ENCODE measurements around the gene PDGFRB. TPM values are rescaled to one million over a fixed set of nuclear protein-coding genes. Genes with fewer than 3 reads are reported as not detected.

The PDGFRB gene
- total and polyA plus RNA-seq, 9 of the 15 experiments (the other 6 are each of a cell fraction or from before 2014, with no cell fraction given): 0.01 to 1.5 (median 0.09) TPM; not detected in 3

DNA sequence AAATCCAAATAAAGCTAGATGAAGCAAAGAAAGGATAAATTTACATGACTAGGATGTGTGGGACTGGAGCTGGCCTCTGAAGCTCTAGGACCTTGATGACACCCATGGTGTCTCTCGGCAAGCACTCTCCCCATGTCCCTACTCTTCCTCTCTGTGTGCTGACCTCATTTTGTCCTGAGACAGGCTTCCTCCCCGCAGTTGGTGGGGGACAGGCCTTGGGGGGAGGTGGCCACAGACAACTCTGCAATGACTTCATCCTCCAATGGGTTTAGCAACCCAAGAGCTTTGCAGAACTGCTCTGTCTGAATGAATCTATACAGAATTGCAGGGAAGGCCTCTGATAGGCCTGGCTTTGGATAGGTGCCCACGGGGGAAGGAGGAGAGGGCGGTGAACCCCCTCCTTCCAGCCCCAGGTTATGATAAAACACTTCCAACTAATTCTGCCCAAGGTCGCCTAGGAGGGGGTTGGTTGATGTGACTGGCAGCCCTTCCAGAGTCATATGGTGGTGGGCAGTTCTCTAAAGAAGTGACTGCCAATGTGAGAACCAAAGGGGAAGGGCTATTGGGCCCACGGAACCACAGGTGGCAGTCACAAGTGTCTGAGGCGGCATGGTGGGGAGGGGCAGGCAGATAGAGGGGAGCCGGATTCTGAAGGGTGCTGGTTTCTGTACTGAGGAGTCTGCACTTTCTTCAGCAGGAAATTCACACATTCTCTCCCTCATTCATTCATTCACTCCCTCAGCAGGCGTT lies 40.3 kb upstream of the PDGFRB start:
- in situ Hi-C loops (cut with MboI): no loop called here
- intact Hi-C loops (cut with micrococcal nuclease): no loop called here
- Histone ChIP-seq H3K27ac (ENCODE audit: extremely low read depth, low read depth, low read length) (no peak overlapping the region), H3K79me2 (ENCODE audit: control insufficient read depth, insufficient read depth, low read length) (no peaks in the 10 kb centered on the region), H3K36me3 (ENCODE audit: control insufficient read depth, insufficient read depth, low read length) (no peaks in the 10 kb centered on the region), H3K27me3 (ENCODE audit: control insufficient read depth in 2 of 2, insufficient read depth in 2 of 2, low read length in 2 of 2) (peaks cover 37 to 82% of the 10 kb centered on the region in 2 experiments), H3K9ac (ENCODE audit: insufficient read depth in 1 of 2, low read depth in 2 of 2, low read length in 2 of 2) (no peak overlapping the region), H3K9me1 (ENCODE audit: control insufficient read depth, insufficient read depth, low read length) (no peaks in the 10 kb centered on the region), H3K9me3 (replicated peaks; ENCODE audit: control insufficient read depth, insufficient read depth, low read depth, low read length) (no peaks in the 10 kb centered on the region), H2AFZ (ENCODE audit: low read depth, low read length) (no peak overlapping the region), H3K4me1 (replicated peaks in 1 of 2; ENCODE audit: control insufficient read depth in 2 of 2, insufficient read depth in 2 of 2, low read length in 2 of 2) (peaks cover 0 to 6% of the 10 kb centered on the region in 2 experiments; a peak in 1 of 5 replicates), H4K20me1 (replicated peaks; ENCODE audit: control insufficient read depth, insufficient read depth, low read length) (0 out of 2 replicates have a peak, but pooled peaks cover 7% of the 10 kb centered on the region), H3K4me3 (no peak overlapping the region), H3K4me2 (ENCODE audit: insufficient read depth, low read length) (no peak overlapping the region)
- POLR2A ChIA-PET: interaction anchor here (0.5 to 1.6 kb wide), 3 partner anchors 9 to 243 kb away, joined by 3 to 4 read pairs (median 3); no protein-coding TSS in a partner anchor
- FAIRE-seq (no peak), ATAC-seq (no peak), DNase-seq (ENCODE audit: extremely low read depth in 1 of 4, low spot score in 3 of 4) (no peak)
- peak; percentile 47; the same call in 1 of the 2 replicates for TF ChIP-seq ZNF24 (IDR thresholded peaks at IDR 0.05)
- TF ChIP-seq, protein P1, sequence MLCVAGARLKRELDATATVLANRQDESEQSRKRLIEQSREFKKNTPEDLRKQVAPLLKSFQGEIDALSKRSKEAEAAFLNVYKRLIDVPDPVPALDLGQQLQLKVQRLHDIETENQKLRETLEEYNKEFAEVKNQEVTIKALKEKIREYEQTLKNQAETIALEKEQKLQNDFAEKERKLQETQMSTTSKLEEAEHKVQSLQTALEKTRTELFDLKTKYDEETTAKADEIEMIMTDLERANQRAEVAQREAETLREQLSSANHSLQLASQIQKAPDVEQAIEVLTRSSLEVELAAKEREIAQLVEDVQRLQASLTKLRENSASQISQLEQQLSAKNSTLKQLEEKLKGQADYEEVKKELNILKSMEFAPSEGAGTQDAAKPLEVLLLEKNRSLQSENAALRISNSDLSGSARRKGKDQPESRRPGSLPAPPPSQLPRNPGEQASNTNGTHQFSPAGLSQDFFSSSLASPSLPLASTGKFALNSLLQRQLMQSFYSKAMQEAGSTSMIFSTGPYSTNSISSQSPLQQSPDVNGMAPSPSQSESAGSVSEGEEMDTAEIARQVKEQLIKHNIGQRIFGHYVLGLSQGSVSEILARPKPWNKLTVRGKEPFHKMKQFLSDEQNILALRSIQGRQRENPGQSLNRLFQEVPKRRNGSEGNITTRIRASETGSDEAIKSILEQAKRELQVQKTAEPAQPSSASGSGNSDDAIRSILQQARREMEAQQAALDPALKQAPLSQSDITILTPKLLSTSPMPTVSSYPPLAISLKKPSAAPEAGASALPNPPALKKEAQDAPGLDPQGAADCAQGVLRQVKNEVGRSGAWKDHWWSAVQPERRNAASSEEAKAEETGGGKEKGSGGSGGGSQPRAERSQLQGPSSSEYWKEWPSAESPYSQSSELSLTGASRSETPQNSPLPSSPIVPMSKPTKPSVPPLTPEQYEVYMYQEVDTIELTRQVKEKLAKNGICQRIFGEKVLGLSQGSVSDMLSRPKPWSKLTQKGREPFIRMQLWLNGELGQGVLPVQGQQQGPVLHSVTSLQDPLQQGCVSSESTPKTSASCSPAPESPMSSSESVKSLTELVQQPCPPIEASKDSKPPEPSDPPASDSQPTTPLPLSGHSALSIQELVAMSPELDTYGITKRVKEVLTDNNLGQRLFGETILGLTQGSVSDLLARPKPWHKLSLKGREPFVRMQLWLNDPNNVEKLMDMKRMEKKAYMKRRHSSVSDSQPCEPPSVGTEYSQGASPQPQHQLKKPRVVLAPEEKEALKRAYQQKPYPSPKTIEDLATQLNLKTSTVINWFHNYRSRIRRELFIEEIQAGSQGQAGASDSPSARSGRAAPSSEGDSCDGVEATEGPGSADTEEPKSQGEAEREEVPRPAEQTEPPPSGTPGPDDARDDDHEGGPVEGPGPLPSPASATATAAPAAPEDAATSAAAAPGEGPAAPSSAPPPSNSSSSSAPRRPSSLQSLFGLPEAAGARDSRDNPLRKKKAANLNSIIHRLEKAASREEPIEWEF (CRISPR knock-in tag; IDR thresholded peaks at IDR 0.05): no peak
- BruUV-seq (replicated peaks): no TSS peak
- 2% methylated on average over 9 of the region's 9 CpGs for WGBS (ENCODE audit: insufficient coverage, low coverage, missing lambda C conversion rate)
- CTCF ChIA-PET (ENCODE audit: low intra/inter-chr PET ratio): no interaction called here
